Measurements from ENCODE around the gene C16orf82.

C16orf82 gene

DNA sequence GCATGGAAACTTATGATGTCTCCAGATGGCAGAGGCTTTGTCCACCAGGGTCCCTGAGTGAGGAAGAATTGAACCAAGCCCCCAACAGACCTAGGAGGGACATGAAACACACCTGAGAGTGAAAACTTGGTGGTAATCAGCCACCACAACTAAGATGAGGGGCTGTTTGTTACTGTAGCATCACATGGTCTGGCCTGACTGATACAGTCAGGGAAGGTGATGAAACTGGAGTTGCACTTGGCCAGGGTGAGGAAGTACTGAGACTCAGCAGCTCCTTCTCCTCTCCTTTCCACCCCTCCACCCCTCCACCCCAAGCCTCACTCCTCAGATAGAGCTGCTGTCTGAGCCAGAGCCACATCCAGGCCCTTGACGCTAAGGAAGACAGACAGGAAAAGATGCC lies 37.2 kb downstream of the C16orf82 start:
- DNase-seq (ENCODE audit: low read depth) = no peak
- TF ChIP-seq, protein P1, sequence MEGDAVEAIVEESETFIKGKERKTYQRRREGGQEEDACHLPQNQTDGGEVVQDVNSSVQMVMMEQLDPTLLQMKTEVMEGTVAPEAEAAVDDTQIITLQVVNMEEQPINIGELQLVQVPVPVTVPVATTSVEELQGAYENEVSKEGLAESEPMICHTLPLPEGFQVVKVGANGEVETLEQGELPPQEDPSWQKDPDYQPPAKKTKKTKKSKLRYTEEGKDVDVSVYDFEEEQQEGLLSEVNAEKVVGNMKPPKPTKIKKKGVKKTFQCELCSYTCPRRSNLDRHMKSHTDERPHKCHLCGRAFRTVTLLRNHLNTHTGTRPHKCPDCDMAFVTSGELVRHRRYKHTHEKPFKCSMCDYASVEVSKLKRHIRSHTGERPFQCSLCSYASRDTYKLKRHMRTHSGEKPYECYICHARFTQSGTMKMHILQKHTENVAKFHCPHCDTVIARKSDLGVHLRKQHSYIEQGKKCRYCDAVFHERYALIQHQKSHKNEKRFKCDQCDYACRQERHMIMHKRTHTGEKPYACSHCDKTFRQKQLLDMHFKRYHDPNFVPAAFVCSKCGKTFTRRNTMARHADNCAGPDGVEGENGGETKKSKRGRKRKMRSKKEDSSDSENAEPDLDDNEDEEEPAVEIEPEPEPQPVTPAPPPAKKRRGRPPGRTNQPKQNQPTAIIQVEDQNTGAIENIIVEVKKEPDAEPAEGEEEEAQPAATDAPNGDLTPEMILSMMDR (IDR thresholded peaks at IDR 0.05; ENCODE audit: low read depth, low read length, missing control alignments) = no peak
- no peak overlapping the region for H3K4me3 ChIP-seq (ENCODE audit: low read depth, low read length)

DNA sequence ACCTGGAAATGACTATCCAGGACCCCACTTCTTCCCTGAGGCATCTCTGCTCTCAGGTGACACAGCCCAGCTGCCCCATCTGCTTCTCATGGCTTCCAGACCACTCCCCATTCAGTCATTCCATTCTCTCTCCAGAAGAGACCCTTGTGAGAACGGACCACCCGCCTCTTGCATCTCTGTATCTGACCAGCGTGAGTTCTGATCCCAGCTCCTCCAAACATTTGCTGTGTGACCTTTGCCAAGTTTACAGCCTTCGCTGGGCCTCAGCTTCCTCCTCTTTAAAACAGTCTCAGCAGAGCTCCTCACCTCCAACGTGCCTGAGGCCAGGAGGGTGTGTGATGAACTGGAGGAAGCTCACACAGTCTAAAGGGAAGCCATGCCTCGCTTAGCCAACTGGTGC lies 39.6 kb downstream of the C16orf82 start:
- DNase-seq (ENCODE audit: low read depth) = no peak
- TF ChIP-seq, protein P1 (IDR thresholded peaks at IDR 0.05; ENCODE audit: low read depth, low read length, missing control alignments) = no peak

DNA sequence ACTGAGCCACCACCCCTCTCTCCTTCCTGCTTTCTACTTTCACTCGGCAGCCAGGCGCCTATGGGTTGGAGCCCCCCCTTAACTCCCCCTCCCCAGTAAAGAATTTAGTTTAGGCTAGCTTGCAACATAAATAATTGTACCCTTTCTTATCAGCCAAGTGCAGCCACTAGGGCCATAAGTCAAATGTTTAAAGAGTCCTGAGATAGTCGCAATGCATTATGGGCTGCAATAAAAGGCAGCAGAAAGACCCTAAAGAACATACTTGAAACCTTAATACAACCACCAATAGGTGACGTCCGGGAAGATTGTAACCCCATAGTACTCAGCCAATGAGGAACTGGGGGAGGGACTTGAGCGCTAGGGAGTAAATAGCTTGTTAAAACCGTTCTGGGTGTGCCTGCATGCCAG lies 40.5 kb downstream of the C16orf82 start:
- TF ChIP-seq, protein P1 (IDR thresholded peaks at IDR 0.05; ENCODE audit: low read depth, low read length, missing control alignments) = no peak
- no peak overlapping the region for H3K4me3 ChIP-seq (ENCODE audit: low read depth, low read length)
- DNase-seq (ENCODE audit: low read depth) = no peak

More for the DNA sequence above, 39.6 kb downstream of the C16orf82 start:
- no peak overlapping the region for H3K4me3 ChIP-seq (ENCODE audit: low read depth, low read length)

DNA sequence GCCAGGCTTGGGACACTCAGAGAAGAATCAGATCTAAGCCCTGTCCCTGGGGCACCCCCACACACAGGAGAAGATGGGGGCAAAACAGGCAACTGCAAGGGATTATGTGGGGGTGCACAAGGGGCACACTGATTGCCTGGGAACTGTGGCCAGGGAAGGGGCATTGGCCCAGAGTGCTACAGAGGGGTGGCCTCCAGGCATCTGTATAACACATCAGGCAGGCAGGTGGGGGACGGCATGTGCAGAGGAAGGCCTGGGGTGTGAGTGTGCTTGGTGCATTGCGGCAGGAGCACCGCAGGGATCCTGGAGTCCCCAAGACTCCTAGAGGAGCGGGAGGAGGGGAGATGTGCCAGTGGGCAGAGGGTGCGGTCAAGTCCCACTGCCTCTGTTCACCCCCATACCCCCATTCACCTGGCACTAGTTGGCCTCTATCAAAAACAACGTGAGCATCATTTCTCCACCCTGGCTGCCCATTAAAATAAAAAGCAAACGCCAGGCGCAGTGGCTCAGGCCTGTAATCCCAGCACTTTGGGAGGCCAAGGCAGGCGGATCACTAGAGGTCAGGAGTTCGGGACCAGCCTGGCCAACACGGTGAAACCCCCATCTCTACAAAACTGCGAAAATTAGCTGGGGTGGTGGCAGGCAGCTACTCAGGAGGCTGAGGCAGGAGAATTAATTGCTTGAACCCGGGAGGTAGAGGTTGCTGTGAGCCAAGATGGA lies 41.5 kb downstream of the C16orf82 start:
- TF ChIP-seq, protein P1 (IDR thresholded peaks at IDR 0.05; ENCODE audit: low read depth, low read length, missing control alignments) = no peak
- no peak overlapping the region for H3K4me3 ChIP-seq (ENCODE audit: low read depth, low read length)
- DNase-seq (ENCODE audit: low read depth) = no peak

DNA sequence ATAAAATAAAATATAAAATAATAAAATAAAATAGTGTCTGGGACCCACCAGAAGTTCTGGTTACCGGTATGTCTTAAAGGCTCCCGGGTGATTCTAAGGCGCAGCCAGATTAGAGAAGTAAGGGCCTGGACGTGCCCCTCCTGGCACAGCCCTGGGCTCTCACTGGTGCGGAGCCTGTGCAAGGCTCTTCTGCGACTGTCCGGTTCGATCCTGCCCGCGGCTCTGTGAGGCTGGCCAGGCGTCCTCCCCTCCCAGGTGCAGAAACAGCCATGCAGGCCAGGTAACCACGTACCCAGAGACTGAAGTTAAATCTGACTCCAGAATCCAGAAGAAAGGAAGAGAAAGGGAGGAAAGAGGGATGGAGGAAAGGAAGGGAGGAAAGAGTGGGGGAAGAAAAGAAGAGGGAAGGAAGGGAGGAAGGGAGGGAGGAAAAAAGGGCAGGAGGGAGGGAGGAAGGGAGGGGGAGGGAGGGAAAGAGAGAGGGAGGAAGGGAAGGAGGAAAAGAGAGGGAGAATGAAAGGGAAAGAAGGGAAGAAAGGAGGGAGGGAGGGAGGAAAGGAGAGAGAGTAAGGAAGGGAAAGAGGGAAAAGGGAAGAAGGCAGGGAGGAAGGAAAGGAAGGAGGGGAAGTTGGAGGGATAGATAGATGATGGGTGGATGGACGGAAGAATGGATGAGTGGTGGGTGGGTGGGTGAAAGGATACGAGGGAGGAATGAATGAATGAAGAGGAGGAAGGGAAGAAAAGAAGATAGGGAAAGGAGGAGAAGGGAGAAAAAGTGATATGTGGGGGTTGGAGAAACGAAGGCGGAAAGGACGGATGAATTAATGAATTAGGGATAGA lies 42.3 kb downstream of the C16orf82 start:
- TF ChIP-seq, protein P1 (IDR thresholded peaks at IDR 0.05; ENCODE audit: low read depth, low read length, missing control alignments) = no peak
- no peak overlapping the region for H3K4me3 ChIP-seq (ENCODE audit: low read depth, low read length)
- no peak for DNase-seq (ENCODE audit: low read depth)

DNA sequence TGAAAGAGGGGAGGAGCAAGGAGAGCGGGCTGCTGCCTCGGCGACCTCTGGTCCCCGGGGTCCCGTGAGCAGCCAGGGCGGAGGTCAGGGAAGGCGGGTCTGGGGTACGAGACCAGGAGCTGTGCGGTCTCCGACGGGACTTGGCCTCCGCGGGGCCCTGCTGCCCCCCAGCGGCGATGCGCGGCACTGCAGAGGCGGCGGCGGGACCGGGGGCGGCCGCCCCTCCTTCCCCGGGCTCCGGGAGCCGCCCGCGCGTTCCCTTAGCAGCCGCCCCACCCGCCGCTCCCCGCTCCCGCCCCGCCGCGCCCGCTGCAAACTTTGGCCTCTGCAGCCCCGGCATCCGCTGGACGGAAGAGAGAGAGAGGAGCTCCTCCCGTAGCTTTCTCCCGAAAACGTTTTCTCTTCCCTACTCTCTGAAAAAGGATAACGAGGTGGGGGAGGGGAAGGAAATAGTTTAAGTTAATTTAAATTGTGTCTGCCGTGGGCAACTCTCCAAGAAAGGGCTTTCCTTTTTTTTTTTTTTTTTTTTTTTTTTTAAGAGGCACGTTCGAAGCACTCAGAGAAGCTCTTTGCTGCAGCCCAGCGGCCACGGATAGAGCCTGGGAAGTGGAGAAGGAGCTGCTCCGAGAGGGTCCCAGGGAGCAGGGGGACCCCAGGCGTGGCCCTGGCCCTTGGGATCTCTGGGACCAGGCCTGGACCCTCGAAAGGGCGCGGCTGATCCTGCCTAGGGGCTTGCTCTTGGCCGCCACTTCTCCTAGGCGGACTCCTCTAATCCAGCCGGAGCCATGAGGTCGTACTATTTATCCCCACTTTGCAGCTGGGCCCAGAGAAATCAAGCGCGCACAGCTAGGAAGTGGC lies 43.2 kb downstream of the C16orf82 start:
- DNase-seq (ENCODE audit: low read depth) = no peak
- H3K4me3 ChIP-seq (ENCODE audit: low read depth, low read length) = no peak overlapping the region

More for the DNA sequence above, 43.2 kb downstream of the C16orf82 start:
- TF ChIP-seq, protein P1 (IDR thresholded peaks at IDR 0.05; ENCODE audit: low read depth, low read length, missing control alignments) = peak; percentile 89

Measured in GM12864 (cell line).